H1 (cell line): ENCODE data around the gene CLDN2. TPM values are rescaled to one million over a fixed set of nuclear protein-coding genes. Genes with fewer than 3 reads are reported as not detected.

Experiments used
- CTCF ChIA-PET: fragments of 300-600 bp; sonication (Branson Sonifier 250); formaldehyde crosslinking; loops from one replicate; lab custom pipeline; 2021; ENCODE audit not compliant: partially characterized antibody; lab: Charles Lee
- POLR2A ChIA-PET: fragments of 300-600 bp; sonication (Branson Sonifier 250); formaldehyde crosslinking; loops from one replicate; lab custom pipeline; 2021; ENCODE audit warnings: inconsistent platforms; ENCODE audit not compliant: partially characterized antibody; lab: Charles Lee
- DNase-seq, 2 experiments: peaks; one replicate each; pipeline versions ENCODE4 v3.0.0 to v3.0.0-alpha.2; 2010 to 2022; ENCODE audit warnings: low spot score in 2 of 2, low read depth in 1 of 2, mixed read lengths in 1 of 2
- FAIRE-seq: peaks from 2 replicates; lab custom pipeline; 2011; peaks lifted over from hg19 to GRCh38; lab: Jason Lieb, UNC
- H2AFZ ChIP-seq: 2 replicates; pipeline ENCODE4 v1.8.1; 2012; ENCODE audit warnings: low read length, inconsistent platforms
- H2AK5ac ChIP-seq: 2 replicates; pipeline ENCODE4 v1.6.1; 2013; ENCODE audit warnings: low read depth, low read length
- H2BK120ac ChIP-seq: replicated peaks from 2 replicates; pipeline ENCODE3; 2013; ENCODE audit warnings: low read depth, low read length, inconsistent platforms
- H2BK12ac ChIP-seq: 2 replicates; pipeline ENCODE4 v1.6.1; 2013; ENCODE audit warnings: low read depth, low read length
- H2BK15ac ChIP-seq: 2 replicates; pipeline ENCODE4 v1.6.1; 2013; ENCODE audit warnings: low read length
- H2BK20ac ChIP-seq: 2 replicates; pipeline ENCODE4 v1.6.1; 2013; ENCODE audit warnings: low read length
- H2BK5ac ChIP-seq: 2 replicates; pipeline ENCODE4 v1.6.1; 2013; ENCODE audit warnings: low read depth, low read length
- H3K14ac ChIP-seq: 2 replicates; pipeline ENCODE4 v1.6.1; 2013; ENCODE audit warnings: inconsistent platforms; ENCODE audit not compliant: insufficient read length
- H3K18ac ChIP-seq: 2 replicates; pipeline ENCODE4 v1.6.1; 2013; ENCODE audit warnings: low read length; ENCODE audit errors: extremely low read depth
- H3K23ac ChIP-seq: 2 replicates; pipeline ENCODE4 v1.6.1; 2013; ENCODE audit warnings: inconsistent platforms; ENCODE audit not compliant: insufficient read length
- H3K23me2 ChIP-seq: 2 replicates; pipeline ENCODE4 v1.6.1; 2013; ENCODE audit warnings: low read depth, low read length
- H3K27ac ChIP-seq: 2 replicates; pipeline ENCODE4 v1.6.1; 2011; ENCODE audit warnings: low read depth, low read length, inconsistent platforms
- H3K27me3 ChIP-seq, 4 experiments: replicated peaks in 1 of 4; 1 replicate in 1 of 4; 2 replicates in 3 of 4; pipeline versions ENCODE4 v1.6.1 to v1.8.1; 2011 to 2013; ENCODE audit warnings: low read length in 3 of 4, mild to moderate bottlenecking in 3 of 4, inconsistent platforms in 2 of 4, mixed read lengths in 2 of 4, moderate library complexity in 1 of 4; ENCODE audit not compliant: control insufficient read depth in 3 of 4, insufficient read depth in 3 of 4; ENCODE audit errors: extremely low read depth in 1 of 4
- H3K36me3 ChIP-seq, 4 experiments: 2 replicates each; pipeline versions ENCODE4 v1.6.1 to v1.8.1; 2011 to 2013; ENCODE audit warnings: mild to moderate bottlenecking in 4 of 4, low read length in 3 of 4, moderate library complexity in 2 of 4, control low read depth in 1 of 4, inconsistent platforms in 1 of 4; ENCODE audit not compliant: insufficient read depth in 4 of 4, control insufficient read depth in 2 of 4
- H3K4ac ChIP-seq: replicated peaks from 2 replicates; pipeline ENCODE3; 2013; ENCODE audit warnings: low read length, low read depth, mixed read lengths, inconsistent platforms; ENCODE audit not compliant: insufficient read length
- H3K4me1 ChIP-seq, 4 experiments: replicated peaks in 1 of 4; 1 replicate in 1 of 4; 2 replicates in 3 of 4; pipeline versions ENCODE4 v1.6.1 to v1.8.1; 2011 to 2013; ENCODE audit warnings: low read length in 3 of 4, inconsistent platforms in 2 of 4, mixed read lengths in 1 of 4; ENCODE audit not compliant: insufficient read depth in 4 of 4, control insufficient read depth in 3 of 4
- H3K4me2 ChIP-seq, 2 experiments: 2 replicates each; pipeline versions ENCODE4 v1.6.1 to v1.8.1; 2011 to 2013; ENCODE audit warnings: low read depth in 2 of 2, low read length in 2 of 2, control low read depth in 1 of 2, inconsistent platforms in 1 of 2, mild to moderate bottlenecking in 1 of 2; ENCODE audit not compliant: insufficient read depth in 1 of 2
- H3K4me3 ChIP-seq, 4 experiments: fragments of 200-600, 300-600 bp in 1 of 4; sonication (generic), shearing (Covaris generic), sonication (Bioruptor Twin) in 1 of 4; 2 replicates each; pipeline versions ENCODE4 v1.5.1 to v1.8.1; 2011 to 2016; ENCODE audit warnings: low read length in 4 of 4, low read depth in 3 of 4, control low read depth in 2 of 4, inconsistent platforms in 2 of 4, mild to moderate bottlenecking in 2 of 4, mixed read lengths in 1 of 4, moderate library complexity in 1 of 4; ENCODE audit not compliant: insufficient read depth in 2 of 4; ENCODE audit errors: extremely low read depth in 1 of 4
- H3K56ac ChIP-seq: replicated peaks from 2 replicates; pipeline ENCODE3; 2013; ENCODE audit warnings: low read depth, mild to moderate bottlenecking, mixed read lengths, low read length, inconsistent platforms; ENCODE audit not compliant: insufficient read length
- H3K79me1 ChIP-seq: 2 replicates; pipeline ENCODE4 v1.6.1; 2013; ENCODE audit warnings: low read depth, low read length, control low read depth
- H3K79me2 ChIP-seq, 2 experiments: 2 replicates each; pipeline versions ENCODE4 v1.6.1 to v1.8.1; 2012 to 2013; ENCODE audit warnings: low read length in 2 of 2, mild to moderate bottlenecking in 2 of 2, inconsistent platforms in 1 of 2; ENCODE audit not compliant: insufficient read depth in 2 of 2, control insufficient read depth in 1 of 2
- H3K9ac ChIP-seq, 4 experiments: replicated peaks in 1 of 4; 1 replicate in 1 of 4; 2 replicates in 3 of 4; pipeline versions ENCODE4 v1.6.1 to v1.8.1; 2011 to 2013; ENCODE audit warnings: low read depth in 3 of 4, low read length in 3 of 4, control low read depth in 2 of 4, mild to moderate bottlenecking in 2 of 4, moderate library complexity in 2 of 4, inconsistent platforms in 1 of 4; ENCODE audit errors: extremely low read depth in 1 of 4
- H3K9me3 ChIP-seq, 2 experiments: 2 replicates each; pipeline versions ENCODE4 v1.6.1 to v1.8.1; 2012 to 2013; ENCODE audit warnings: mild to moderate bottlenecking in 2 of 2, moderate library complexity in 2 of 2, control low read depth in 1 of 2, inconsistent platforms in 1 of 2, low read depth in 1 of 2, low read length in 1 of 2, mixed read lengths in 1 of 2; ENCODE audit not compliant: insufficient read depth in 2 of 2
- H4K20me1 ChIP-seq, 2 experiments: replicated peaks in 1 of 2; 2 replicates each; pipeline versions ENCODE3 to v1.8.1; 2011 to 2013; ENCODE audit warnings: inconsistent platforms in 2 of 2, low read length in 2 of 2, mild to moderate bottlenecking in 1 of 2; ENCODE audit not compliant: insufficient read depth in 2 of 2, control insufficient read depth in 1 of 2
- H4K5ac ChIP-seq: 2 replicates; pipeline ENCODE4 v1.6.1; 2013; ENCODE audit warnings: low read length, low read depth, mixed read lengths, inconsistent platforms; ENCODE audit not compliant: insufficient read length
- H4K8ac ChIP-seq: 2 replicates; pipeline ENCODE4 v1.8.0; 2013; ENCODE audit warnings: mild to moderate bottlenecking, moderate library complexity, low read length, inconsistent platforms; ENCODE audit not compliant: insufficient read depth; ENCODE audit errors: extremely low read depth
- H4K91ac ChIP-seq: replicated peaks from 2 replicates; pipeline ENCODE3; 2013; ENCODE audit warnings: low read length, mixed read lengths, inconsistent platforms; ENCODE audit not compliant: insufficient read length
- ASH2L ChIP-seq: fragments of 200-600, 300-600 bp; sonication (generic); IDR thresholded peaks from one replicate; pipeline ENCODE4 v1.7.1; 2017; ENCODE audit warnings: low read length
- CHD1 ChIP-seq: IDR thresholded peaks from 2 replicates; pipeline ENCODE4 v1.6.1; 2012; ENCODE audit warnings: low read depth, low read length, improper control_type of control experiment
- CHD2 ChIP-seq: IDR thresholded peaks from 2 replicates; pipeline ENCODE4 v1.6.1; 2012; ENCODE audit warnings: low read length, improper control_type of control experiment
- FOSL1 ChIP-seq: IDR thresholded peaks from 2 replicates; pipeline ENCODE4 v1.6.1; 2011; ENCODE audit warnings: mild to moderate bottlenecking, low read depth, low read length, moderate library complexity; ENCODE audit not compliant: insufficient read depth
- GABPA ChIP-seq: IDR thresholded peaks from 2 replicates; pipeline ENCODE4 v1.6.1; 2011; ENCODE audit warnings: mild to moderate bottlenecking, low read length, moderate library complexity, borderline replicate concordance; ENCODE audit not compliant: insufficient read depth
- GTF2F1 ChIP-seq: IDR thresholded peaks from 2 replicates; pipeline ENCODE4 v1.6.1; 2012; ENCODE audit warnings: low read depth, low read length, improper control_type of control experiment, borderline replicate concordance
- HDAC2 ChIP-seq, 2 experiments: fragments of 300-600 bp in 1 of 2; sonication (generic) in 1 of 2; IDR thresholded peaks; 2 replicates each; pipeline ENCODE4 v1.6.1; 2011 to 2012; ENCODE audit warnings: low read depth in 2 of 2, low read length in 2 of 2, mild to moderate bottlenecking in 2 of 2, moderate library complexity in 2 of 2, borderline replicate concordance in 1 of 2, inconsistent platforms in 1 of 2
- JUN ChIP-seq: IDR thresholded peaks from 2 replicates; pipeline ENCODE4 v1.6.1; 2011; ENCODE audit warnings: low read depth, mild to moderate bottlenecking, improper control_type of control experiment, low read length
- MAFK ChIP-seq: IDR thresholded peaks from 2 replicates; pipeline ENCODE4 v1.6.1; 2012; ENCODE audit warnings: low read depth, mild to moderate bottlenecking, improper control_type of control experiment, low read length
- MAX ChIP-seq: IDR thresholded peaks from 2 replicates; pipeline ENCODE4 v1.6.1; 2012; ENCODE audit warnings: inconsistent platforms
- PHF8 ChIP-seq: fragments of 200-600 bp; sonication (generic); conservative IDR thresholded peaks from 2 replicates; pipeline ENCODE4 v1.7.1; 2012; ENCODE audit warnings: low read depth, mild to moderate bottlenecking, inconsistent platforms, low read length, moderate library complexity
- RFX5 ChIP-seq: IDR thresholded peaks from 2 replicates; pipeline ENCODE4 v1.6.1; 2011; ENCODE audit warnings: low read depth, low read length, improper control_type of control experiment, borderline replicate concordance
- SAP30 ChIP-seq: fragments of 300-600 bp; sonication (generic); IDR thresholded peaks from 2 replicates; pipeline ENCODE4 v1.7.1; 2012; ENCODE audit warnings: low read length, moderate library complexity, mild to moderate bottlenecking, inconsistent platforms; ENCODE audit not compliant: insufficient read depth, insufficient replicate concordance
- WGBS, 2 experiments: shearing (Covaris generic) in 1 of 2; methylation state at CpG; one replicate each; pipeline versions ENCODE4 v1.1.6 to v1.1.7; 2013 to 2015; ENCODE audit warnings: low lambda C conversion rate in 2 of 2, mixed read lengths in 2 of 2, inconsistent platforms in 1 of 2, low coverage in 1 of 2, missing lambda C conversion rate in 1 of 2; ENCODE audit not compliant: insufficient replicate concordance in 2 of 2, insufficient coverage in 1 of 2, insufficient read length in 1 of 2; ENCODE audit errors: extremely low coverage in 1 of 2, missing lambda C conversion rate in 1 of 2; 5-methylcytosine and 5-hydroxymethylcytosine counted together
- polyA plus RNA-seq, 7 experiments: library from polyadenylated mRNA; depleted of rRNA in 3 of 7; stranded (reverse) in 5 of 7; unstranded in 2 of 7; fragments of >200 nt in 5 of 7; fragments of 200-250 nt in 2 of 7; gene quantifications; 1 replicate in 5 of 7; 2 replicates in 1 of 7; 4 replicates in 1 of 7; pipeline versions ENCODE4 v1.2.1 to v1.2.3, GENCODE V29; 2011 to 2013; ENCODE audit warnings: missing spikeins in 2 of 7, mixed read lengths in 2 of 7
- total RNA-seq: library from RNA; stranded (reverse); fragmentation: NEBNext Ultra II Directional; extraction: Animal tissue kit (Norgen Biotek cat#: 25700); gene quantifications from 2 replicates; pipeline ENCODE4 v1.2.1, GENCODE V29; 2021

CLDN2 gene
- total and polyA plus RNA-seq, 2 of the 8 experiments (the other 6 are each of a cell fraction or from before 2014, with no cell fraction given) = 0.02 TPM; not detected in 1

- H2BK15ac ChIP-seq = no peak within 1 kb of the TSS
- no peaks in the 10 kb centered on the region for H3K36me3 ChIP-seq
- no peaks in the 10 kb centered on the region for H3K23me2 ChIP-seq
- H2AK5ac ChIP-seq = no peak within 1 kb of the TSS
- no peak within 1 kb of the TSS for H4K8ac ChIP-seq
- no peak within 1 kb of the TSS for H3K18ac ChIP-seq
- H3K79me1 ChIP-seq = no peaks in the 10 kb centered on the region
- H2BK5ac ChIP-seq = no peak within 1 kb of the TSS
- WGBS, 2 experiments = 86% methylated on average over 1 of the region's 1 CpG; no CpG with 5 or more reads in 1 of the 2 experiments
- CTCF ChIA-PET = interaction anchor here (0.7 to 5.6 kb wide), 7 partner anchors 11 to 122 kb away, joined by 3 to 35 read pairs (median 3); no protein-coding TSS in a partner anchor
- H2BK20ac ChIP-seq = no peak within 1 kb of the TSS
- H2BK120ac ChIP-seq = no peak within 1 kb of the TSS
- H3K23ac ChIP-seq = no peak within 1 kb of the TSS
- no peak for DNase-seq
- H3K9ac ChIP-seq = no peak within 1 kb of the TSS
- no peaks in the 10 kb centered on the region for H3K79me2 ChIP-seq
- FAIRE-seq = no peak
- no peak within 1 kb of the TSS for H3K14ac ChIP-seq
- H3K56ac ChIP-seq = no peak within 1 kb of the TSS
- no peak within 1 kb of the TSS for H3K4ac ChIP-seq
- no peak within 1 kb of the TSS for H3K4me3 ChIP-seq
- POLR2A ChIA-PET = no interaction called here
- no peak within 1 kb of the TSS for H2BK12ac ChIP-seq
- no peaks in the 10 kb centered on the region; a peak in 1 of 7 replicates for H3K4me1 ChIP-seq
- no peak within 1 kb of the TSS for H3K27ac ChIP-seq
- H3K27me3 ChIP-seq = no peaks in the 10 kb centered on the region
- H4K91ac ChIP-seq = no peak within 1 kb of the TSS
- H4K5ac ChIP-seq = no peak within 1 kb of the TSS
- H2AFZ ChIP-seq = no peak within 1 kb of the TSS
- H4K20me1 ChIP-seq = no peaks in the 10 kb centered on the region
- H3K4me2 ChIP-seq = no peak within 1 kb of the TSS
- no peaks in the 10 kb centered on the region for H3K9me3 ChIP-seq
- TF ChIP-seq HDAC2 (IDR thresholded peaks at IDR 0.05; ENCODE audit: borderline replicate concordance in 1 of 2, low read depth in 2 of 2, low read length in 2 of 2) (no peak), RFX5 (no peak), GABPA (no peak), SAP30 (no peak), MAFK (no peak), ASH2L (no peak), GTF2F1 (no peak), CHD1 (no peak), FOSL1 (no peak), MAX (no peak), JUN (no peak), PHF8 (no peak), CHD2 (no peak)
Measured at GRCh38 chrX:106903291-106903824, 16.8 kb upstream of the CLDN2 start, which contains the start of gene RIPPLY1. RIPPLY1 (minus strand) TSS chrX:106903341; CDS start chrX:106903287, 54 bp downstream.
